DOHH2 (cell line): ENCODE results near the gene SERINC3.

Experiments used
- H3F3A ChIP-seq: fragments of 200-600 bp; sonication (generic), shearing (Covaris generic); 2 replicates; pipeline ENCODE4 v1.6.0; 2016; ENCODE audit warnings: antibody characterized with exemption, mild to moderate bottlenecking; ENCODE audit not compliant: control insufficient read depth, insufficient read depth
- H3K27ac ChIP-seq: fragments of 200-600 bp; sonication (generic); 2 replicates; pipeline ENCODE4 v1.5.1; 2014; ENCODE audit warnings: low read depth, mild to moderate bottlenecking, low read length, moderate library complexity
- H3K27me3 ChIP-seq: fragments of 200-600 bp; sonication (generic); 2 replicates; pipeline ENCODE4 v1.6.1; 2014; ENCODE audit warnings: mild to moderate bottlenecking, low read length, mixed read lengths; ENCODE audit not compliant: control insufficient read depth
- H3K36me3 ChIP-seq: fragments of 200-600 bp; sonication (generic); 2 replicates; pipeline ENCODE4 v1.6.1; 2014; ENCODE audit warnings: mild to moderate bottlenecking, low read length, moderate library complexity, mixed read lengths; ENCODE audit not compliant: control insufficient read depth
- H3K4me1 ChIP-seq: fragments of 200-600 bp; sonication (generic); 2 replicates; pipeline ENCODE4 v1.6.1; 2014; ENCODE audit warnings: mild to moderate bottlenecking, low read length, mixed read lengths; ENCODE audit not compliant: control insufficient read depth
- H3K4me2 ChIP-seq: fragments of 200-600 bp; sonication (generic); 2 replicates; pipeline ENCODE4 v1.6.0; 2014; ENCODE audit warnings: mild to moderate bottlenecking, low read length, moderate library complexity
- H3K4me3 ChIP-seq: fragments of 200-600 bp; sonication (generic); 2 replicates; pipeline ENCODE4 v1.5.1; 2014; ENCODE audit warnings: mild to moderate bottlenecking, low read length, mixed read lengths
- H3K79me2 ChIP-seq: fragments of 200-600 bp; sonication (generic); 2 replicates; pipeline ENCODE4 v1.6.1; 2014; ENCODE audit warnings: mild to moderate bottlenecking, low read length, mixed read lengths; ENCODE audit not compliant: control insufficient read depth
- H3K9me2 ChIP-seq: fragments of 200-600 bp; sonication (generic); replicated peaks from 2 replicates; pipeline ENCODE4 v1.6.1; 2014; ENCODE audit warnings: mild to moderate bottlenecking, low read length, mixed read lengths; ENCODE audit not compliant: control insufficient read depth
- H3K9me3 ChIP-seq: fragments of 200-600 bp; sonication (generic); 2 replicates; pipeline ENCODE4 v1.6.1; 2014; ENCODE audit warnings: antibody characterized with exemption, low read length, mixed read lengths; ENCODE audit not compliant: control insufficient read depth, insufficient read depth
- H4K20me1 ChIP-seq: fragments of 200-600 bp; sonication (generic); 2 replicates; pipeline ENCODE4 v1.6.0; 2014; ENCODE audit warnings: low read depth, mild to moderate bottlenecking, antibody characterized with exemption, low read length, moderate library complexity; ENCODE audit not compliant: control insufficient read depth, insufficient read depth
- CTCF ChIP-seq: fragments of 200-600 bp; sonication (generic); IDR thresholded peaks from one replicate; pipeline ENCODE4 v1.5.1; 2014; ENCODE audit warnings: antibody characterized with exemption, mild to moderate bottlenecking, low read depth, low read length; ENCODE audit not compliant: poor library complexity, severe bottlenecking
- EZH2phosphoT487 ChIP-seq: fragments of 200-600 bp; sonication (generic); IDR thresholded peaks from 2 replicates; pipeline ENCODE4 v1.6.1; 2017; ENCODE audit warnings: borderline replicate concordance, mild to moderate bottlenecking, antibody characterized with exemption, low read length, moderate library complexity, mixed read lengths

Gene SERINC3

GRCh38 chr20:44521484-44522481 lies at the start of gene SERINC3:
Gene SERINC3 (minus strand): TSS chr20:44522070. CDS start chr20:44521951, 119 bp downstream.
- H3K27ac ChIP-seq: peak within 1 kb of the TSS; percentile 55
- peak within 1 kb of the TSS; percentile 84 for H3K4me2 ChIP-seq
- peaks cover 51% of the 10 kb centered on the region for H3K79me2 ChIP-seq
- peaks cover 4% of the 10 kb centered on the region for H3K36me3 ChIP-seq
- H3K9me3 ChIP-seq: no peaks in the 10 kb centered on the region
- 0 out of 2 replicates have a peak, but pooled peaks cover 10% of the 10 kb centered on the region for H4K20me1 ChIP-seq
- peaks cover 22% of the 10 kb centered on the region for H3K4me1 ChIP-seq
- H3K27me3 ChIP-seq: no peaks in the 10 kb centered on the region
- no peaks in the 10 kb centered on the region for H3K9me2 ChIP-seq
- peak within 1 kb of the TSS; percentile 88 for H3K4me3 ChIP-seq
- no peaks in the 10 kb centered on the region for H3F3A ChIP-seq
- TF ChIP-seq EZH2phosphoT487 (no peak), CTCF (peak; percentile 54)

- Histone ChIP-seq H3K79me2 (no peaks in the 10 kb centered on the region), H3K36me3 (no peaks in the 10 kb centered on the region), H3K4me3 (no peak overlapping the region), H3K4me1 (peaks cover 44% of the 10 kb centered on the region), H3K27ac (no peak overlapping the region), H4K20me1 (no peaks in the 10 kb centered on the region), H3K27me3 (no peaks in the 10 kb centered on the region), H3K9me3 (no peaks in the 10 kb centered on the region), H3F3A (no peaks in the 10 kb centered on the region; the same call in 1 of the 2 replicates), H3K4me2 (peak overlapping the region; percentile 5; the same call in 1 of the 2 replicates), H3K9me2 (no peaks in the 10 kb centered on the region)
- no peak for TF ChIP-seq EZH2phosphoT487
- TF ChIP-seq CTCF: no peak
Measured at GRCh38 chr20:44571362-44571988, 49.6 kb upstream of the SERINC3 start.

GRCh38 chr20:44570367-44570766 lies 48.5 kb upstream of the SERINC3 start:
- Histone ChIP-seq H3K27ac (no peak overlapping the region), H3K4me3 (no peak overlapping the region), H3K36me3 (no peaks in the 10 kb centered on the region), H3K4me1 (peaks cover 32% of the 10 kb centered on the region), H3K79me2 (no peaks in the 10 kb centered on the region), H3K9me2 (no peaks in the 10 kb centered on the region), H3K4me2 (no peak overlapping the region), H3K9me3 (no peaks in the 10 kb centered on the region), H3F3A (no peaks in the 10 kb centered on the region; the same call in 1 of the 2 replicates), H4K20me1 (no peaks in the 10 kb centered on the region), H3K27me3 (no peaks in the 10 kb centered on the region)
- TF ChIP-seq CTCF (no peak), EZH2phosphoT487 (no peak)
